Measurements from ENCODE around the gene AK1.
"Not testable (repeated sequence)": the region's sequence is repeated elsewhere in the genome, so short reads cannot be mapped to it uniquely, and the experiment has no call there.

The AK1 gene

DNA sequence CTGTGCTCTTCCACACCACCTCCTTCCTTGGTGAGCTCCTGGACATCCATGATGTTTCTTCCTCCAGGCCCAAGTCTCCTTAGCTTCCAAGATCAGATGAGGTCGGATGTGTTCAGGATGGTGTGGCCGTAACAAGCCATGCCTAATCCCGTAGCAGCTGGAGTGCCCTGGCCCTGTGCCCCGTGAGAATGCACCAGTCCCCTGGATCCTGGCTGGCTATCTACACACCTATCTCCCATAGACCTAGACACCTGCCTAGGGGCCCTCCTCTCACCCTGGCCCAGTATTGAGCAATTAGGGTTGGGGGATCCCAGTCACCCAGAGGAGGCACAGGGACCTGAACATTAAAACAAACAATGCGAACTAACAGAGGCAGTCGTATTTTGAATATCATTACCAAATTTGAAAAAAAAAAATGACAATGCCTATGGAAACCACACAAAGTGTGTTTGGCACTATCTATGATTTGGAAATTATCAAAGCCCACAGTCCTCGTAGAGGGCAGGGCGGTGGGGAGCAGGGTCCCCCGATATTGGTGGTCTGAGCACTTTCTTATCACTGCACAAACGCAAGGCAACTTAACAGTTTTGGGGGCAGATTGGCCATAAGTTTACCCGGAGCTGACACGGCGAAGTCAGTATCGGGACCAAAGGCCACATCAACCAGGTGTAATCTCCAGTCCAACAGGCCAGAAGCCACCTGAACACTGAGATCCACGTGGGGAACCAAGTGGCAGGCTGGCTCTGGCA is 36.2 kb downstream of the AK1 start:
- TF ChIP-seq EZH2phosphoT487 (IDR thresholded peaks at IDR 0.05; ENCODE audit: low read length) (no peak), EZH2 (optimal IDR thresholded peaks at IDR 0.05; ENCODE audit: low read depth, low read length) (no peak), CTCF (IDR thresholded peaks at IDR 0.05; ENCODE audit: low read length) (no peak)
- Histone ChIP-seq H3K9ac (ENCODE audit: low read length) (no peak overlapping the region), H2AFZ (ENCODE audit: low read length) (no peak overlapping the region), H3K36me3 (replicated peaks; ENCODE audit: insufficient read depth, low read length) (no peaks in the 10 kb centered on the region), H3K9me2 (replicated peaks; ENCODE audit: insufficient read depth, low read length) (no peaks in the 10 kb centered on the region), H3K27me3 (replicated peaks; ENCODE audit: insufficient read depth, low read length) (0 out of 2 replicates have a peak, but pooled peaks cover 10% of the 10 kb centered on the region), H3K27ac (ENCODE audit: low read length) (no peak overlapping the region), H3K79me2 (ENCODE audit: low read length) (no peaks in the 10 kb centered on the region), H3K4me1 (ENCODE audit: low read length) (no peaks in the 10 kb centered on the region), H3F3A (ENCODE audit: insufficient read depth, low read length) (no peaks in the 10 kb centered on the region), H4K20me1 (ENCODE audit: insufficient read depth, low read length) (no peaks in the 10 kb centered on the region), H3K9me3 (replicated peaks; ENCODE audit: insufficient read depth, low read length) (no peaks in the 10 kb centered on the region), H3K4me3 (ENCODE audit: low read length) (no peak overlapping the region), H3K4me2 (ENCODE audit: low read depth, low read length) (no peak overlapping the region)
- no peak for DNase-seq

GRCh38 chr9:127838375-127839078 is 38.9 kb downstream of the AK1 start:
- TF ChIP-seq EZH2phosphoT487 (IDR thresholded peaks at IDR 0.05; ENCODE audit: low read length) = no peak
- TF ChIP-seq CTCF (IDR thresholded peaks at IDR 0.05; ENCODE audit: low read length) = no peak
- no peak for TF ChIP-seq EZH2 (optimal IDR thresholded peaks at IDR 0.05; ENCODE audit: low read depth, low read length)
- Histone ChIP-seq H3K9me3 (replicated peaks; ENCODE audit: insufficient read depth, low read length) (no peaks in the 10 kb centered on the region), H3K36me3 (replicated peaks; ENCODE audit: insufficient read depth, low read length) (no peaks in the 10 kb centered on the region), H3K4me1 (ENCODE audit: low read length) (no peaks in the 10 kb centered on the region), H4K20me1 (ENCODE audit: insufficient read depth, low read length) (no peaks in the 10 kb centered on the region), H3K79me2 (ENCODE audit: low read length) (no peaks in the 10 kb centered on the region), H3K27ac (ENCODE audit: low read length) (no peak overlapping the region), H3K9ac (ENCODE audit: low read length) (no peak overlapping the region), H3K4me2 (ENCODE audit: low read depth, low read length) (no peak overlapping the region), H2AFZ (ENCODE audit: low read length) (no peak overlapping the region), H3K4me3 (ENCODE audit: low read length) (no peak overlapping the region), H3K9me2 (replicated peaks; ENCODE audit: insufficient read depth, low read length) (no peaks in the 10 kb centered on the region), H3K27me3 (replicated peaks; ENCODE audit: insufficient read depth, low read length) (0 out of 2 replicates have a peak, but pooled peaks cover 10% of the 10 kb centered on the region), H3F3A (ENCODE audit: insufficient read depth, low read length) (no peaks in the 10 kb centered on the region)
- no peak for DNase-seq

- no peaks in the 10 kb centered on the region for H3K36me3 ChIP-seq (replicated peaks; ENCODE audit: insufficient read depth, low read length)
- no peak for DNase-seq
- H3K79me2 ChIP-seq (ENCODE audit: low read length) = no peaks in the 10 kb centered on the region
- H2AFZ ChIP-seq (ENCODE audit: low read length) = no peak overlapping the region
- no peaks in the 10 kb centered on the region for H3K9me3 ChIP-seq (replicated peaks; ENCODE audit: insufficient read depth, low read length)
- no peak for TF ChIP-seq EZH2phosphoT487 (IDR thresholded peaks at IDR 0.05; ENCODE audit: low read length)
- no peak for TF ChIP-seq CTCF (IDR thresholded peaks at IDR 0.05; ENCODE audit: low read length)
- TF ChIP-seq EZH2 (optimal IDR thresholded peaks at IDR 0.05; ENCODE audit: low read depth, low read length) = no peak
- no peak overlapping the region for H3K4me2 ChIP-seq (ENCODE audit: low read depth, low read length)
- H4K20me1 ChIP-seq (ENCODE audit: insufficient read depth, low read length) = no peaks in the 10 kb centered on the region
- no peak overlapping the region for H3K4me3 ChIP-seq (ENCODE audit: low read length)
- H3K9me2 ChIP-seq (replicated peaks; ENCODE audit: insufficient read depth, low read length) = no peaks in the 10 kb centered on the region
- H3K27ac ChIP-seq (ENCODE audit: low read length) = no peak overlapping the region
- no peaks in the 10 kb centered on the region for H3K4me1 ChIP-seq (ENCODE audit: low read length)
- H3K9ac ChIP-seq (ENCODE audit: low read length) = no peak overlapping the region
- H3F3A ChIP-seq (ENCODE audit: insufficient read depth, low read length) = no peaks in the 10 kb centered on the region
- 0 out of 2 replicates have a peak, but pooled peaks cover 10% of the 10 kb centered on the region for H3K27me3 ChIP-seq (replicated peaks; ENCODE audit: insufficient read depth, low read length)
These were observed 40.1 kb downstream of the AK1 start for GRCh38 chr9:127837346-127837745.

GRCh38 chr9:127836561-127836960 is 40.9 kb downstream of the AK1 start:
- H3K9ac ChIP-seq (ENCODE audit: low read length); H3K4me3 ChIP-seq (ENCODE audit: low read length); H3K9me2 ChIP-seq (replicated peaks; ENCODE audit: insufficient read depth, low read length); H3F3A ChIP-seq (ENCODE audit: insufficient read depth, low read length); H3K4me1 ChIP-seq (ENCODE audit: low read length); H4K20me1 ChIP-seq (ENCODE audit: insufficient read depth, low read length); DNase-seq; H3K36me3 ChIP-seq (replicated peaks; ENCODE audit: insufficient read depth, low read length); H2AFZ ChIP-seq (ENCODE audit: low read length); H3K79me2 ChIP-seq (ENCODE audit: low read length); H3K27ac ChIP-seq (ENCODE audit: low read length); H3K9me3 ChIP-seq (replicated peaks; ENCODE audit: insufficient read depth, low read length); H3K27me3 ChIP-seq (replicated peaks; ENCODE audit: insufficient read depth, low read length); H3K4me2 ChIP-seq (ENCODE audit: low read depth, low read length): not testable (repeated sequence)
